Measurements from ENCODE around the gene MRAP2. TPM values are rescaled to one million over a fixed set of nuclear protein-coding genes. Genes with fewer than 3 reads are reported as not detected.
"Not testable (repeated sequence)": the region's sequence is repeated elsewhere in the genome, so short reads cannot be mapped to it uniquely, and the experiment has no call there.

MRAP2 gene
- total RNA-seq, 1 experiment from 2014 or later = 0.07 TPM

DNA sequence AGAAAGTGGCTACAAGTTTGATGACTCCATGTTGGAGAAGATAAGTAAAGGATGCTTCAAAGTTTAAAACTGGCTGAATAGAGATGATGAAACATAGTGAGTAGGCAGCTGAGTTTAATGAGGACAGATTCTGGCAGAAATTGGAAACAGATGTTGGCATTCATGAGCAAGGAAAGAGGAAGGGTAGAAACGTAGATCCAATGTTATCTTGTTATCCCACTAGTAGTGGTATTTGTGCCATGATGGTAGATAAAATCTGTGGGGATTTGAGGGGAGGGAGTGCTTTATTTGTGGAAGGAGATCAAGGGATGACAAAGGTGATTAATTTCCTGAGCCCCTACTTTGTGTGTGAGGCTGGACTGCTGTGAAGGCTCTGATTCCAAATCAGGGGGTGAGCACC is 69.5 kb downstream of the MRAP2 start:
- no peak overlapping the region for H3K27ac ChIP-seq (ENCODE audit: low read length)
- intact Hi-C loops (cut with micrococcal nuclease) = no loop called here
- CTCF ChIA-PET = no interaction called here
- POLR2A ChIA-PET (ENCODE audit: unreplicated experiment) = no interaction called here
- no peaks in the 10 kb centered on the region for H3F3A ChIP-seq (ENCODE audit: low read length, unreplicated experiment)
- ATAC-seq (no peak), DNase-seq (no peak)
- no TSS peak for BruUV-seq (replicated peaks)
- TF ChIP-seq, protein P1, sequence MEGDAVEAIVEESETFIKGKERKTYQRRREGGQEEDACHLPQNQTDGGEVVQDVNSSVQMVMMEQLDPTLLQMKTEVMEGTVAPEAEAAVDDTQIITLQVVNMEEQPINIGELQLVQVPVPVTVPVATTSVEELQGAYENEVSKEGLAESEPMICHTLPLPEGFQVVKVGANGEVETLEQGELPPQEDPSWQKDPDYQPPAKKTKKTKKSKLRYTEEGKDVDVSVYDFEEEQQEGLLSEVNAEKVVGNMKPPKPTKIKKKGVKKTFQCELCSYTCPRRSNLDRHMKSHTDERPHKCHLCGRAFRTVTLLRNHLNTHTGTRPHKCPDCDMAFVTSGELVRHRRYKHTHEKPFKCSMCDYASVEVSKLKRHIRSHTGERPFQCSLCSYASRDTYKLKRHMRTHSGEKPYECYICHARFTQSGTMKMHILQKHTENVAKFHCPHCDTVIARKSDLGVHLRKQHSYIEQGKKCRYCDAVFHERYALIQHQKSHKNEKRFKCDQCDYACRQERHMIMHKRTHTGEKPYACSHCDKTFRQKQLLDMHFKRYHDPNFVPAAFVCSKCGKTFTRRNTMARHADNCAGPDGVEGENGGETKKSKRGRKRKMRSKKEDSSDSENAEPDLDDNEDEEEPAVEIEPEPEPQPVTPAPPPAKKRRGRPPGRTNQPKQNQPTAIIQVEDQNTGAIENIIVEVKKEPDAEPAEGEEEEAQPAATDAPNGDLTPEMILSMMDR (conservative IDR thresholded peaks at IDR 0.05; ENCODE audit: low read depth, low read length) = no peak
- no peak for TF ChIP-seq EZH2phosphoT487 (IDR thresholded peaks at IDR 0.05; ENCODE audit: borderline replicate concordance, low read length)
- no peak for TF ChIP-seq EZH2 (IDR thresholded peaks at IDR 0.05; ENCODE audit: low read length, unreplicated experiment)
- no peaks in the 10 kb centered on the region for H4K20me1 ChIP-seq (ENCODE audit: low read length)
- H3K9me2 ChIP-seq (replicated peaks; ENCODE audit: low read length) = no peaks in the 10 kb centered on the region
- H3K9ac ChIP-seq (ENCODE audit: low read length) = no peak overlapping the region
- H3K4me3 ChIP-seq (ENCODE audit: low read length) = no peak overlapping the region
- H3K4me2 ChIP-seq (ENCODE audit: low read length) = no peak overlapping the region
- no peaks in the 10 kb centered on the region for H3K4me1 ChIP-seq (ENCODE audit: insufficient read depth, low read length)
- H3K9me3 ChIP-seq (ENCODE audit: low read length) = no peaks in the 10 kb centered on the region
- no peaks in the 10 kb centered on the region for H3K79me2 ChIP-seq (ENCODE audit: low read length)
- no peaks in the 10 kb centered on the region for H3K36me3 ChIP-seq (ENCODE audit: low read depth, low read length)
- H3K27me3 ChIP-seq (ENCODE audit: low read length) = no peaks in the 10 kb centered on the region
- H2AFZ ChIP-seq (ENCODE audit: low read length) = no peak overlapping the region

DNA sequence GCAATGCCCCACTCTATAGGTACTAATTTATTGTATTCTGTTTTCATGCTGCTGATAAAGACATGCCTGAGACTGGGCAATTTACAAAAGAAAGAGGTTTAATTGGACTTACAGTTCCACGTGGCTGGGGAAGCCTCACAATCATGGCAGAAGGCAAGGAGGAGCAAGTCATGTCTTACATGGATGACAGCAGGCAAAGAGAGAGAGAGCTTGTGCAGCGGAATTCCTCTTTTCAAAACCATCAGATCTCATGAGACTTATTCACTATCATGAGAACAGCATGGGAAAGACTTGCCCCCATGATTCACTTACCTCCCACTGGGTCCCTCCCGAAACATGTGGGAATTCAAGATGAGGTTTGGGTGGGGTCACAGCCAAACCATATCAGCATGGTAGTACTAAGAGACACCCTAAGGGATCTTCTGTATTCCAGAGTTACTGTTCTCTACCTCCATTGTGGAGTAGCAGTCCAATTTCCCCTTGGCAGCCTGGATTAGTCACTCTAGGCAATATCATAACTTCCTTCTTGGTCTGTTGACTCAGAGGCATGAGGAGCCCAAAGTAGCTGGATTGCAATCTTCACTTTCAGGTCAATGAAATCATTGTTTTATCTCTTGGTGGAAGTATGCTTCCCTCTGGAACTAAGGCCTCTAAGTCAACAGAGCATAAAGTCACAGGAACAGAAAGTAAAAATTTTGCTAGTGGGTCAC is 71.8 kb downstream of the MRAP2 start:
- H3K4me1 ChIP-seq (ENCODE audit: insufficient read depth, low read length); H3K36me3 ChIP-seq (ENCODE audit: low read depth, low read length); H2AFZ ChIP-seq (ENCODE audit: low read length); H3K4me2 ChIP-seq (ENCODE audit: low read length); H3K9me3 ChIP-seq (ENCODE audit: low read length); H4K20me1 ChIP-seq (ENCODE audit: low read length); CTCF ChIA-PET; H3K4me3 ChIP-seq (ENCODE audit: low read length); H3K79me2 ChIP-seq (ENCODE audit: low read length); H3K27me3 ChIP-seq (ENCODE audit: low read length); H3K9ac ChIP-seq (ENCODE audit: low read length); BruUV-seq (replicated peaks); H3F3A ChIP-seq (ENCODE audit: low read length, unreplicated experiment); H3K9me2 ChIP-seq (replicated peaks; ENCODE audit: low read length); POLR2A ChIA-PET (ENCODE audit: unreplicated experiment); H3K27ac ChIP-seq (ENCODE audit: low read length); ATAC-seq; intact Hi-C loops (cut with micrococcal nuclease): not testable (repeated sequence)
- DNase-seq = peak; percentile 16

DNA sequence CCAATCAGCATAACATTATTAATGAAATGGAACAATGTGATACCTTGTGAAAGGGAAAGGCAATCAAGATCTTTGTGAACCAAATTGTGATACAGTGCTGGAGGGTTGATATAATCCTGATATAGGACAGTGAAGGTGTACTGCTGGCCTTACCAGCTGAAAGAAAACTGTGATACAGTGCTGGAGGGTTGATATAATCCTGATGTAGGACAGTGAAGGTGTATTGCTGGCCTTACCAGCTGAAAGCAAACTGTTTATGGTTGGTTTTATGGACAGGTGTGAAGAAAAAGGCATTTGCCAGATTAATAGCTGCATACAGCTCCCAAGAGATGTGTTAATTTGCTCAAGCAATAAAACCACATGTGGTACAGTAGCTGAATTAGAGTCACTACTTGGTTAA is 73.9 kb downstream of the MRAP2 start:
- Histone ChIP-seq H3K4me3 (ENCODE audit: low read length) (no peak overlapping the region), H3K9ac (ENCODE audit: low read length) (no peak overlapping the region), H3K36me3 (ENCODE audit: low read depth, low read length) (no peaks in the 10 kb centered on the region), H3K9me3 (ENCODE audit: low read length) (no peaks in the 10 kb centered on the region), H3K4me1 (ENCODE audit: insufficient read depth, low read length) (no peaks in the 10 kb centered on the region), H3K27ac (ENCODE audit: low read length) (no peak overlapping the region), H3K79me2 (ENCODE audit: low read length) (no peaks in the 10 kb centered on the region), H2AFZ (ENCODE audit: low read length) (no peak overlapping the region), H3K4me2 (ENCODE audit: low read length) (no peak overlapping the region), H4K20me1 (ENCODE audit: low read length) (no peaks in the 10 kb centered on the region), H3K27me3 (ENCODE audit: low read length) (no peaks in the 10 kb centered on the region), H3K9me2 (replicated peaks; ENCODE audit: low read length) (no peaks in the 10 kb centered on the region), H3F3A (ENCODE audit: low read length, unreplicated experiment) (no peaks in the 10 kb centered on the region)
- ATAC-seq = no peak
- BruUV-seq (replicated peaks) = no TSS peak
- POLR2A ChIA-PET (ENCODE audit: unreplicated experiment) = no interaction called here
- DNase-seq = no peak
- CTCF ChIA-PET = no interaction called here
- intact Hi-C loops (cut with micrococcal nuclease) = no loop called here
- TF ChIP-seq, protein P1 (conservative IDR thresholded peaks at IDR 0.05; ENCODE audit: low read depth, low read length) = no peak

DNA sequence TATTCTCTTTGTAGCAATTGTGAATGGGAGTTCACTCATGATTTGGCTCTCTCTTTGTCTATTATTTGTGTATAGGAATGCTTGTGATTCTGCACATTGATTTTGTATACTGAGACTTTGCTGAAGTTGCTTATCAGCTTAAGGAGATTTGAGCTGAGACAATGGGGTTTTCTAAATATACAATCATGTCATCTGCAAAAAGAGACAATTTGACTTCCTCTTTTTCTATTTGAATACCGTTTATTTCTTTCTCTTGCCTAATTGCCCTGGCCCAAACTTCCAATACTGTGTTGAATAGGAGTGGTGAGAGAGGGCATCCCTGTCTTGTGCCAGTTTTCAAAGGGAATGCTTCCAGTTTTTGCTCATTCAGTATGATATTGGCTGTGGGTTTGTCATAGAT is 77.8 kb downstream of the MRAP2 start:
- H3K79me2 ChIP-seq (ENCODE audit: low read length); H3K36me3 ChIP-seq (ENCODE audit: low read depth, low read length); H3K27me3 ChIP-seq (ENCODE audit: low read length); H3K9me2 ChIP-seq (replicated peaks; ENCODE audit: low read length); H3F3A ChIP-seq (ENCODE audit: low read length, unreplicated experiment); H2AFZ ChIP-seq (ENCODE audit: low read length); H4K20me1 ChIP-seq (ENCODE audit: low read length); H3K9me3 ChIP-seq (ENCODE audit: low read length); H3K9ac ChIP-seq (ENCODE audit: low read length); H3K4me2 ChIP-seq (ENCODE audit: low read length); BruUV-seq (replicated peaks); H3K4me3 ChIP-seq (ENCODE audit: low read length); POLR2A ChIA-PET (ENCODE audit: unreplicated experiment); H3K27ac ChIP-seq (ENCODE audit: low read length); H3K4me1 ChIP-seq (ENCODE audit: insufficient read depth, low read length); CTCF ChIA-PET; DNase-seq; intact Hi-C loops (cut with micrococcal nuclease); ATAC-seq: not testable (repeated sequence)

DNA sequence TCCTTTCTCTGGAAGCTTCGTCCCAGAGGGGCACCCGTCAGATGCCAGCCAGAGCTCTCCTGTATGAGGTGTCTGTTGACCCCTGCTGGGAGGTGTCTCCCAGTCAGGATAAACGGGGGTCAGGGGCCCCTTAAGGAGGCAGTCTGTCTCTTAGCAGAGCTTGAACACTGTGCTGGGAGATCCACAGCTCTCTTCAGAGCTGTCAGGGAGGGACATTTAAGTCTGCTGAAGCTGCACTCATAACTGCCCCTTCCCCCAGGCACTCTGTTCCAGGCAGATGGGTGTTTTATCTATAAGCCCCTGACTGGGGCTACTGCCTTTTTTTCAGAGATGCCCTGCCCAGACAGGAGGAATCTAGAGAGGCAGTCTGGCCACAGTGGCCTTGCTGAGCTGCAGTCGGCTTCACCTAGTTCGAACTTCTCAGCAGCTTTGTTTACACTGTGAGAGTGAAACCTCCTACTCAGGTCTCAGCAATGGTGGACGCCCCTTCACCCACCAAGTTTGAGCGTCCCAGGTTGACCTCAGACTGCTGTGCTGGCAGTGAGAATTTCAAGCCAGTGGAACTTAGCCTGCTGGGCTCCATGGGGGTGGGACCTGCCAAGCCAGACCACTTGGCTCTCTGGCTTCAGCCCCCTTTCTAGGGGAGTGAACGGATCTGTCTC is 81.5 kb downstream of the MRAP2 start:
- H3K27me3 ChIP-seq (ENCODE audit: low read length); H3K9me2 ChIP-seq (replicated peaks; ENCODE audit: low read length); H3K36me3 ChIP-seq (ENCODE audit: low read depth, low read length); DNase-seq; H3K9me3 ChIP-seq (ENCODE audit: low read length); H3K9ac ChIP-seq (ENCODE audit: low read length); H3K27ac ChIP-seq (ENCODE audit: low read length); POLR2A ChIA-PET (ENCODE audit: unreplicated experiment); H3K4me2 ChIP-seq (ENCODE audit: low read length); H3F3A ChIP-seq (ENCODE audit: low read length, unreplicated experiment); ATAC-seq; BruUV-seq (replicated peaks); H3K4me1 ChIP-seq (ENCODE audit: insufficient read depth, low read length); H2AFZ ChIP-seq (ENCODE audit: low read length); CTCF ChIA-PET; intact Hi-C loops (cut with micrococcal nuclease); H3K4me3 ChIP-seq (ENCODE audit: low read length); H4K20me1 ChIP-seq (ENCODE audit: low read length); H3K79me2 ChIP-seq (ENCODE audit: low read length): not testable (repeated sequence)

Data from PC-3 (cell line).